GM11168 (cell line): ENCODE measurements around the gene CCDC12.
"Not testable (repeated sequence)": the region's sequence is repeated elsewhere in the genome, so short reads cannot be mapped to it uniquely, and the experiment has no call there.

Experiments used
- in situ Hi-C: fragments of 300-500 bp; cut with MboI; formaldehyde crosslinking; loops from one replicate; pipeline ENCODE4 v1.12.0; 2022; ENCODE audit warnings: low sequenced_read_pairs; ENCODE audit not compliant: unreplicated experiment

Gene CCDC12

GRCh38 chr3:46914849-46915248, 61.7 kb downstream of the CCDC12 start:
- in situ Hi-C loops: no loop called here

GRCh38 chr3:46913644-46914043, 62.9 kb downstream of the CCDC12 start:
- in situ Hi-C loops: no loop called here

GRCh38 chr3:46912986-46913385, 63.6 kb downstream of the CCDC12 start:
- in situ Hi-C loops: no loop called here

GRCh38 chr3:46910914-46911313, 65.6 kb downstream of the CCDC12 start:
- in situ Hi-C loops: not testable (repeated sequence)

- in situ Hi-C loops: no loop called here
Measured at GRCh38 chr3:46910166-46910760, 66.3 kb downstream of the CCDC12 start.

- in situ Hi-C loops: no loop called here
Measured at GRCh38 chr3:46909535-46910161, 66.9 kb downstream of the CCDC12 start.

- in situ Hi-C loops: no loop called here
Measured at GRCh38 chr3:46908986-46909534, 67.5 kb downstream of the CCDC12 start.

GRCh38 chr3:46908294-46908985, 68.1 kb downstream of the CCDC12 start:
- in situ Hi-C loops: no loop called here

- in situ Hi-C loops: no loop called here
Measured at GRCh38 chr3:46907960-46908293, 68.6 kb downstream of the CCDC12 start.

- in situ Hi-C loops: no loop called here
Measured at GRCh38 chr3:46907271-46907670, 69.3 kb downstream of the CCDC12 start.

- in situ Hi-C loops: no loop called here
Measured at GRCh38 chr3:46906471-46907058, 70.0 kb downstream of the CCDC12 start.

- in situ Hi-C loops: no loop called here
Measured at GRCh38 chr3:46905661-46906451, 70.7 kb downstream of the CCDC12 start.

GRCh38 chr3:46905213-46905560, 71.4 kb downstream of the CCDC12 start:
- in situ Hi-C loops: no loop called here

- in situ Hi-C loops: no loop called here
Measured at GRCh38 chr3:46904303-46905212, 72.0 kb downstream of the CCDC12 start.

GRCh38 chr3:46903341-46904302, 72.9 kb downstream of the CCDC12 start:
- in situ Hi-C loops: no loop called here

- in situ Hi-C loops: no loop called here
Measured at GRCh38 chr3:46902188-46902631, 74.3 kb downstream of the CCDC12 start.

GRCh38 chr3:46901591-46902187, 74.9 kb downstream of the CCDC12 start:
- in situ Hi-C loops: no loop called here

- in situ Hi-C loops: no loop called here
Measured at GRCh38 chr3:46901061-46901460, 75.5 kb downstream of the CCDC12 start.
